Measurements from ENCODE around the gene SUSD5.

- TF ChIP-seq CTCF (tag by site-specific recombination; IDR thresholded peaks at IDR 0.05) = no peak
- no peak for TF ChIP-seq ZNF404 (tag by site-specific recombination; IDR thresholded peaks at IDR 0.05)
- no peak for TF ChIP-seq ZNF274 (IDR thresholded peaks at IDR 0.05; ENCODE audit: low read length)
- no peak for TF ChIP-seq ZNF274 (tag by site-specific recombination; IDR thresholded peaks at IDR 0.05; ENCODE audit: borderline replicate concordance)
- TF ChIP-seq ZSCAN4 (tag by site-specific recombination; IDR thresholded peaks at IDR 0.05) = no peak
- no peak for TF ChIP-seq PRDM10 (tag by site-specific recombination; IDR thresholded peaks at IDR 0.05)
- TF ChIP-seq, protein P1, sequence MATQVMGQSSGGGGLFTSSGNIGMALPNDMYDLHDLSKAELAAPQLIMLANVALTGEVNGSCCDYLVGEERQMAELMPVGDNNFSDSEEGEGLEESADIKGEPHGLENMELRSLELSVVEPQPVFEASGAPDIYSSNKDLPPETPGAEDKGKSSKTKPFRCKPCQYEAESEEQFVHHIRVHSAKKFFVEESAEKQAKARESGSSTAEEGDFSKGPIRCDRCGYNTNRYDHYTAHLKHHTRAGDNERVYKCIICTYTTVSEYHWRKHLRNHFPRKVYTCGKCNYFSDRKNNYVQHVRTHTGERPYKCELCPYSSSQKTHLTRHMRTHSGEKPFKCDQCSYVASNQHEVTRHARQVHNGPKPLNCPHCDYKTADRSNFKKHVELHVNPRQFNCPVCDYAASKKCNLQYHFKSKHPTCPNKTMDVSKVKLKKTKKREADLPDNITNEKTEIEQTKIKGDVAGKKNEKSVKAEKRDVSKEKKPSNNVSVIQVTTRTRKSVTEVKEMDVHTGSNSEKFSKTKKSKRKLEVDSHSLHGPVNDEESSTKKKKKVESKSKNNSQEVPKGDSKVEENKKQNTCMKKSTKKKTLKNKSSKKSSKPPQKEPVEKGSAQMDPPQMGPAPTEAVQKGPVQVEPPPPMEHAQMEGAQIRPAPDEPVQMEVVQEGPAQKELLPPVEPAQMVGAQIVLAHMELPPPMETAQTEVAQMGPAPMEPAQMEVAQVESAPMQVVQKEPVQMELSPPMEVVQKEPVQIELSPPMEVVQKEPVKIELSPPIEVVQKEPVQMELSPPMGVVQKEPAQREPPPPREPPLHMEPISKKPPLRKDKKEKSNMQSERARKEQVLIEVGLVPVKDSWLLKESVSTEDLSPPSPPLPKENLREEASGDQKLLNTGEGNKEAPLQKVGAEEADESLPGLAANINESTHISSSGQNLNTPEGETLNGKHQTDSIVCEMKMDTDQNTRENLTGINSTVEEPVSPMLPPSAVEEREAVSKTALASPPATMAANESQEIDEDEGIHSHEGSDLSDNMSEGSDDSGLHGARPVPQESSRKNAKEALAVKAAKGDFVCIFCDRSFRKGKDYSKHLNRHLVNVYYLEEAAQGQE (tag by site-specific recombination; IDR thresholded peaks at IDR 0.05) = no peak
- TF ChIP-seq ZNF10 (tag by site-specific recombination; IDR thresholded peaks at IDR 0.05) = no peak
- TF ChIP-seq ZNF747 (tag by site-specific recombination; IDR thresholded peaks at IDR 0.05) = no peak
- TF ChIP-seq OSR2 (tag by site-specific recombination; IDR thresholded peaks at IDR 0.05) = no peak
- TF ChIP-seq, protein P2, sequence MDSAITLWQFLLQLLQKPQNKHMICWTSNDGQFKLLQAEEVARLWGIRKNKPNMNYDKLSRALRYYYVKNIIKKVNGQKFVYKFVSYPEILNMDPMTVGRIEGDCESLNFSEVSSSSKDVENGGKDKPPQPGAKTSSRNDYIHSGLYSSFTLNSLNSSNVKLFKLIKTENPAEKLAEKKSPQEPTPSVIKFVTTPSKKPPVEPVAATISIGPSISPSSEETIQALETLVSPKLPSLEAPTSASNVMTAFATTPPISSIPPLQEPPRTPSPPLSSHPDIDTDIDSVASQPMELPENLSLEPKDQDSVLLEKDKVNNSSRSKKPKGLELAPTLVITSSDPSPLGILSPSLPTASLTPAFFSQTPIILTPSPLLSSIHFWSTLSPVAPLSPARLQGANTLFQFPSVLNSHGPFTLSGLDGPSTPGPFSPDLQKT (IDR thresholded peaks at IDR 0.05; ENCODE audit: borderline replicate concordance, low read depth, low read length) = no peak
- TF ChIP-seq ZNF138 (tag by site-specific recombination; IDR thresholded peaks at IDR 0.05; ENCODE audit: borderline replicate concordance) = no peak
- TF ChIP-seq KLF16 (tag by site-specific recombination; IDR thresholded peaks at IDR 0.05) = no peak
- TF ChIP-seq YY1 (tag by site-specific recombination; IDR thresholded peaks at IDR 0.05) = no peak
These were observed 17.4 kb upstream of the SUSD5 start for GRCh38 chr3:33236005-33236404.

Data from HEK293 (cell line).